Lower leg skin (tissue), 3 donors: Measurements from ENCODE around the gene ILKAP.

Experiments used
- CTCF ChIP-seq, 3 donors: fragments of 450-650 bp; IDR thresholded peaks; one replicate each; pipeline ENCODE4 v1.5.1; 2016; ENCODE audit warnings: antibody characterized with exemption in 3 of 3, mild to moderate bottlenecking in 3 of 3, moderate library complexity in 2 of 3
- POLR2A ChIP-seq, 2 donors: fragments of 450-650 bp; IDR thresholded peaks; one replicate each; pipeline ENCODE4 v1.6.1; 2016 to 2017; ENCODE audit warnings: antibody characterized with exemption in 2 of 2, mild to moderate bottlenecking in 1 of 2, moderate library complexity in 1 of 2

DNA sequence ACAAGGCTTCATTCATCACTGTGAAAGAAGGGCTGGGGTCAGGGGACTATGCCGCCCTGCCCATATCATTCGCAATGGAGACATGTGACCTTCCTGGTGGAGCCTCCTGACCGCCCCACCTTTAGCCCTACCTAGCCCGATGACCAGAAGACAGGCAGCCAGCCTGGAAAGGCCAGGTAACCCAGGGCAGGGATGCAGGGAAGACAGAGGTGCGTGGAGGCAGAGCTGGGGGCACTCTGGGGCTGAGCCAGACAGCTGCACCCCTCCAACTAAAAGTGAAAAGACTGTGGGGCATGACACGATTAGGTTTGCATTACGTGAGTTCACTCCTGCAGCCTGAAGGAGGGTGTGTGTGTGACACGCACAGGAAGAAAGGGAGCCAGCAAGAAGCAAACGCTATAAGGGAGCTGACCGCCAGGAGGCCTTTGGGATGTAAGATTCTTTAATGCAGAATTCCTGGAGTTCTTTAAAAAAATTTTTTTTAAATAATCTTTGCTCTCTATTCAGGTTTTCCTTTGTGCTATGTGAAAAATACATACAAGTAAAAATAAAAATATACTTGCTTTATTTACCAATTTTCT lies 40.1 kb upstream of the ILKAP start:
- TF ChIP-seq CTCF (IDR thresholded peaks at IDR 0.05) = no peak
- TF ChIP-seq POLR2A (IDR thresholded peaks at IDR 0.05) = no peak
